Suppressor macrophage treated with lipopolysaccharide for 1 hour (primary cell): ENCODE data around the gene CCDC154.
"Not testable (repeated sequence)": the region's sequence is repeated elsewhere in the genome, so short reads cannot be mapped to it uniquely, and the experiment has no call there.

Experiments
- DNase-seq, 3 donors: peaks; one replicate each; pipeline ENCODE4 v3.0.0-alpha.2; 2020 to 2022

Gene CCDC154

DNA sequence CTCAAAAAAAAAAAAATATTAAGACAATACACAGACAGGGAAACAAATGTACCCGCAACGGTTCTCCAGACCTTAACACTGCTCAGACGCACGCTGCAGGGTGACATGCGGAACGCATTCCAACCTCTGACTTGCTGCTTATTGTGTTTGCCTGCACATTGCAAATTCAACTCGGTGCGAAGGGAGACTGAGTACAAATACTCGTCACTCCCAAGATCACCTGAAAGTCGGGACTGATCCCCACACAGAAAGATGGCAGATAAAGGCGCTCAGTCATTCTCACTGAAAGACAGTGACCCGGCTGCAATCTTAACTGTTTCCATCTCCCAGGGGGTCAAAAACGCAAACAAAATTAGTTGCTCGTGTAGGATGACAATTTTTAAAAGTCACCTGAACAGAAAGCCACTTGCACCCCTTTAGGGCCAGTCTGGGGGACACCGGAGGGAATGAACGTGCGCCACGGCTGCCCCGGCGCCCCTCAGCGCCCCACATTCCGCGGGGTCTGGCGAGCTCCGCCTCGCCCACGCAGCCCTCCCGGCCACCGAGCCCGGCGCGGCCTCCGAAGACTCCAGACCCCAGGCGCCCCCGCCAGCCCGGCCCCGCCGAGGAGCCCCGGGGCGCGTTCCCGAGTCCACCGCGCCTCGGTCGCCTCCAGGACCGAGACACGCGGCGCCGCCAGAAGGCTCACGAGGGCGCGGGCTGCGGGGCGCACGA lies 29.9 kb upstream of the CCDC154 start:
- DNase-seq = peak in 1 of 3 donors; percentile 57

GRCh38 chr16:1472974-1473373 lies 28.6 kb upstream of the CCDC154 start:
- no peak for DNase-seq

DNA sequence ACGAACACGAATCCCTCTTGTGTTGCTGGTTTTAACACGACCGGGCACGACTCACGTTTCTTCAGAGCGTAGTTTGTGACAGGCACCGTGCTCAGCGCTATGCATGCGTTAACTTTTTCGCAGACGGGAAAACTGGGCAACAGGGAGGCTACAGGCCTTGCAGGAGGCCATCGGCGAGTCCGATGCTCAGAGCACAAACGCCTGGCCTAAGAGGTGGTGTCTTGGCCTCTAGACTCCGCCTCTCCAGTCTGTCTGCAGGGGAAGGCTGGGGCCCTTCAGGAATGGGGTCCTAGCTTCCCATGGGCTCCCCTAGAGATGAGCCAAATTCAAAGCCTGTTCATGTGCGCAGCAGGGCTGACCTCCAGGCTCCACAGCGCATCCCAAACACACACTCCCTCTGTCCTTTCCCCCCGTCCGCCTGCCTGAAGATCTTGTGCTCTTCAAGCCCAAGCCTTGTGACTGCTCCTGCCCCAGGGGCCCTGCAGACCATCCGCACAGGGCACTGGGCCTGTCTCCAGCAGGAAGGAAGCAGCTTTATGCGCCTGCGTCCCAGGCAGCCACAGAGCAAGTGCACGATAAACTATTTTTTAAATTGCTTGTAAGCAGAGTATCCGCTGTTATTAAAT lies 27.3 kb upstream of the CCDC154 start:
- peak in 1 of 3 donors; percentile 40 for DNase-seq

DNA sequence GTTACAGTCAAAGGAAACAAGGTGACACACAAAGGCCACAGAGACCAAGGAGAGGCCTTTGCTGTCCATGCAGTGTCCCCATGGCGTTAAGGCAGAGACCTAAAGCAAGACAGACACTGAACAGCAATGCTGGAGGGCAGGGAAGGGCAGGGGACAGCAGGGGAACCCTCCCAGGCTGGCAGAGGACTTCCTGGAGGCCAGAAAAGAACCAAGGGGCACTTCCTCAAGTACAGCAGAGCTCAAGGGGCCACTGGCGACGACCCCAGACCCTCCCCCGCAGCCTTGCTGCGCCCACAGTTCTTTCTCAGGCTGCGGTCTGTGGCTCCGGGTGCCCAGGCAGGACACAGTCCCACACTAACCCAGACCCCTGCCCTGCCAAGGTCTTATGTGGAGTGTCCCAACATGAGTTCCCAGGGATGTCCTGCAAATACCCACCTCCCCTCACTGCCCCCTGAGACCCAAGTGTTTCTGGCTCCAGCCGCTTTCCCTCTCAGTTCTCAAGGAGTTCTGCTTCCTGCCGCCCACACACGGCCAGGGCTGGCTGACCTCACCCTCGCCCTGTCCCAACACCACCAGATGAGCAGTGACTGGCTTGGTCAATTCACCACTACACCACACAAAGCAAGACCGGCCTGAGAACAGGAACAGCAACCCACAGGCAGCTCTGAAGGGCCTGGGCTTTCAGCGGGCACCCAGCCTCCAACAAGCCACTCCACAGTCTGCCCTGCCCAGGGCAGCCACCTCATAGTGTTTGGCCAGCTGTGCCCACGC lies 26.3 kb upstream of the CCDC154 start:
- DNase-seq = peak; percentile 96 to 97 (median 96)

- DNase-seq = peak; percentile 69 to 86 (median 75)
Observed at GRCh38 chr16:1469693-1470201, 25.4 kb upstream of the CCDC154 start.

GRCh38 chr16:1469141-1469540 lies 24.8 kb upstream of the CCDC154 start:
- not testable (repeated sequence) for DNase-seq

- peak in 2 of 3 donors; percentile 44 to 57 for DNase-seq
Observed at GRCh38 chr16:1468426-1468810, 24.1 kb upstream of the CCDC154 start.

DNA sequence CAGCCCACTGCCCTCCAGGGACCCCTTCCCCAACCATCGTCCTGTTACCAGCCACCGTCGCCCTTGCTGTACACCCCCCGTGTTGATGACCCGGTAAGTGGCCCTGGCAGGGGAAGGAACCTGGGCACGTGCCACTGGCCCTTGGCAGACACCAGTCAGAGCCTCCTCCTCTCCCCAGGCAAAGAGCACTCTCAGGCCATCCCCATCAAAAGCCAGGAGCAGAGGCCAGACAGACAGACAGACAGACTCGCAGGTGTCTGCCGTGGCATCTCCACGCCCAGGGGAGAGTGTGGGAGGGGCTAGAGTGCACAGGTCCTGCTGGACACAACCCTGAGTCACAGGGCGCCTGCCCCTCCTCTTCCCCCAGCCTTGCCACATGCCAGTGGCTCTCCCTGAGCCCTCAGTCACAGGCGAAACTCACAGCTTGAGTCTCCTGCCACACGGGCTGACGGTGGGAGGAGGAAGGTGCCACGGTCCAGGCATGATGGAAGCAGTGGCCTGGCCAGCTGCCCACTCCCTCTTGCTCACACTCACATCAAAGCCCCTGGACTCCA lies 22.7 kb upstream of the CCDC154 start:
- peak; percentile 11 to 31 (median 16) for DNase-seq

DNA sequence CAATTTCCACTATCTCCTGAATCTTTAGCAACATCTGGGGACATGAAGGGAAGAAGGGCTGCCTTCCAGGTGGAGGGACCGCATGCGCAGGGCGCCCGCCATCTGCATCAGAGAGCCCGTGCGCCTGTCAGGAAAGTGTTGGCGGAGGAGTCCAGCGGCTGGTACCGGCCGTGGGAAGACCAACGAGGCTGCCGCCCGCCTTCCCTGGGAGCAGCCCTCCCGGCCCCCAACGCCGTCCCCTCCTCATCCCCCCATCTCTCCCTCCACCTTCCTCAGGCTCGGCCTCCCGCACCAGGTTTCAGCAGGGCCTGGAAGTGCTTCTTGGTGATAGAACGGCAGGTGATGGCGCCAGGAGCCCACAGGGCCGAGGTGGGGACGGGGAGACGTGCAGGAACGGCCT lies 21.7 kb upstream of the CCDC154 start:
- no peak for DNase-seq

DNA sequence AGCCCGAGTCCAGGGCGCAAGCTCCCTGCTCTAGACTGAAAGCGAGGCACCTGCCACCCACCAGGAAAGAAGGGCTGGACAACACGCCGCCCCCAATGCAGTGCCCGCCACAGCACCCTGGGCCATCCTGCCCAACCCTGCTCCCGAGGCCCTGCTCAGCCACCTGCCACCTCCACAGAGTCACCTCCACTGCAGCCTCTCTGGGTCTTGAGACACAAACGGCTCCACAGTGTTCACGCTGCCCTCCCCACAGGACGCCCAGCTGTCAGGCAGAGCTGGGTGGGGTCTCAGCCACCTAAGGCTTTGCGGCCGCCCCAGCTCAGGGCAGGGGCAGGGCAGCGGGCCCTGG lies 21.2 kb upstream of the CCDC154 start:
- no peak for DNase-seq

DNA sequence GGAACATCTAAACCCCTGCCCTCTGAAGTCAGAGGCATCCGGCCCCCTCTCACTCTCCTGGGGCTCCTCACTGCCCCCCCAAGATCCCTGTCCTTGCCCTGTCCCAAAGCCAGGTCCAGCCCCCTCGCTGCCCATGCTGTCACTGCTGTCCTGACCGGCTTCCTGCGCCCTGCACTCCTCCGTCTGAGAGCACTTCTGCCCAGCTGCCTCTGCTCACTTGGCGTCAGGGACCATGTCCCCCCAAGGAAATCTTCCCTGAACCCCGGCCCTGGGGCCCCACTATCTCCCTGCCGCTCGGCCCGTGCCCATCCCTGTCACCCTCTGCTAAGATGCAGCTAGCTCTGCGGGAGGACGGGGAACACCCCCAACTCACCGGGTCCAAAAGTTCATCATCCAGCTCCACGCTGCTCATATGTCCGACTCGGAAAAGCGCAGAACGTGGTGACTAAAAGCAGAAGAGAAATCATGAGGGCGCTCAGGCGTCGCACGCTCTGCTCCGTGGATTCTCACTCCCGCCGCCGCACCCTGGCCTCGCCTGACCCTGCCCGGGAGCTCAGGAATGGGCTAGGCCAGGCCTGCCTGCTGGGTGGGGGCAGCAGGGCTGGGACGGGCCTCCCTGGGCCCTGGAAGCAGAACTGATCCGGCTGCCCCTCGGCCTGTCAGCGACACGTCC lies 20.7 kb upstream of the CCDC154 start:
- DNase-seq = no peak

DNA sequence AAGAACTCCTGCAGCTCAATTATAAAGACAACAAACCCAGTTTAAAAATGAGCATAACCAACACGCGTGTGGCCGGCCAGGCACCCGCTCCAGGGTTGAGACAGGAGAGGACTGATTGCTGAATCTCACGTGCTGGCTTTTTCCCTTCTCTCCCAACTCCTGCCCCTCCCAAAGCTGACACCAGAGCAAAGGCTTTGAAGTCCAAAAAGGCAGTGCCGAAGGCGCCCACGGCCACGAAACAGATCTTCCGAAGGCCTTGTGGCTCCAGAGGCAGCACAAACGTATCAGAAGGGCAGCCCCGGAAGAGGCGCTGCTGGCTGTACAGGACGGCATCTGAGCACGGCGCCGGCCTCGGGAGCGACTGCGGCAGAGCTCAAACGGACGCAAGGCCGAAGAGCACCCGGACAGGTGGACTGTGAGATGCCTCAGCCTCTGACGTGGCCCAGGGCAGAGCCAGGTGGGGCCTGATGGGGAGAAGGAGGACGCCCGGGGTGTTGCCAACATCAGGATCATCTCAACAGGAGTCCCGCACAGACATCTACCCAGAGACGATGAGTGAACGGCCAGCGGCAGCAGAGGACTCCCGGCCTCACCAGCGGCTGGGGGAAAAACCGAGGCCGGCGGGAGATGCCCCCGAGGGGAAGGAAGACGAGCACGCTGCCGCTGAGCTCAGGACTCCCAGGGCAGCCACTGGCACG lies 20.0 kb upstream of the CCDC154 start:
- no peak for DNase-seq

DNA sequence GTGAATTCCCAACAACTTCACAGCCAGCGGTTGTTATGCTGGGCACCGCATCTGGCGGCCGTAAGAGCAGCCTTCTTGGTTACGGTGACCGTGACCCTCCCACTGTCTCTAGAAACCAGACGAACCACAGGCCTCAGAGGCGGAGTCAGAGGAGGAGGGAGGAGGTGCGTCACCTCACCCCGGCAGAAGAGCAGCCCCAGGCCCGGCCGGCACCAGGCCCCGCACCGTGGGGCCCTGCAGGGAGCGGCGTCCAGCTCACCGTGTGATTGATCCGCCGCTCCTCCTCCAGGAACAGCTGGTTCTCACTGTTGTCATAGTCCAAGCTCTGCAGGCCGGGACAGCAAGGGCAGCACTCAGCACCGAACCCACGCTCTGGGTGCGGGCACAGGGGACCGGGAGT lies 16.8 kb upstream of the CCDC154 start:
- DNase-seq = no peak

GRCh38 chr16:1460602-1461138 lies 16.3 kb upstream of the CCDC154 start:
- no peak for DNase-seq

DNA sequence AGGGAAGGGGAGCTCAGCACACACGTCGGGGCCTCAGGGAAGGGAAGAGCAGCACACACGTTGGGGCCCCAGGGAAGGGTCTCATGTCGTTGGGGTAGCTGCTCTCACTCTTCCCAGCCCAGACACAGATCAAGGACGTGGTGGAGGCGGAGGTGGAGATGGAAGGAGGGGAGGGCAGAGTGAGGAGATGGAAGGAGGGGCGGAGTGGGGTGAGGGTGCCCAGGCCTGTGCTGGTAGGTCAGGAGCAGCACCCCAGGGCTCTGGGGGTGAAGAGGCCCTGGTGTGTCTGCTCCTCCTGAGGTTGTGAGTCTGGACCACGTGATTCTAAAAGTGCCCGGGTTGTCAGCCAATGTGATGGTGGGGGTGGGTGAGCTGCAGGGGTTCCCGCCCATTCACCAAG lies 15.6 kb upstream of the CCDC154 start:
- no peak for DNase-seq

GRCh38 chr16:1458977-1459341 lies 14.6 kb upstream of the CCDC154 start:
- DNase-seq = peak; percentile 30 to 42 (median 34)

DNA sequence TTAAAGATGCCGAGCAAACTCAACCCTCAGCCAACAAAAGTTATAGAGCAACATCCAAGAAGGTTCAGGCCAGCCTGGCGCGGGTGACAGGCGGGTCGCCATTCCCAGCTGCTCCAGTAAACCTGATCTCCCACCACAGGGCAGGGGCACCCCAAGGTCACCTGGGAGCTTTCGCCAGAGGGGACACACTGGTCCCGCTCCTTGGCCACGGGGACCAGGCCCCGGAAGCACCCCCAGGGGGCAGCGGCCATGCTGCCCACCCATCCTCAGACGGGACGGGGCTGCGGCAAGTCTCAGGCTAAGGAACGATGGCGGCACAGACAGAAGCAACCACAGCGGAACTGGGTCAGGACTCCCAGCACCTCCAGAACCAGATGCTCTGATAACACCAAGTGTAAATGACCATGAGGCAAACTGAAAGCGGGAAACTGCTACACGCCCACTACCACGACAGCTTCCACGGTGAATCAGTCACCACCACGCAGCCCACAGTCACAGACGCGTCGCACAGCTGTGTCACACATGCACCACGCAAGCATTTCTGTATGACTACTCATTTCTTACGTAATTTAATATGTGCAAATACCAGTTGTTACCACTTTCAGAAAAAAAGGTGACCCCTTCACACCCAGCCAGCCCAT lies 14.1 kb upstream of the CCDC154 start:
- DNase-seq = peak; percentile 72 to 82 (median 74)

DNA sequence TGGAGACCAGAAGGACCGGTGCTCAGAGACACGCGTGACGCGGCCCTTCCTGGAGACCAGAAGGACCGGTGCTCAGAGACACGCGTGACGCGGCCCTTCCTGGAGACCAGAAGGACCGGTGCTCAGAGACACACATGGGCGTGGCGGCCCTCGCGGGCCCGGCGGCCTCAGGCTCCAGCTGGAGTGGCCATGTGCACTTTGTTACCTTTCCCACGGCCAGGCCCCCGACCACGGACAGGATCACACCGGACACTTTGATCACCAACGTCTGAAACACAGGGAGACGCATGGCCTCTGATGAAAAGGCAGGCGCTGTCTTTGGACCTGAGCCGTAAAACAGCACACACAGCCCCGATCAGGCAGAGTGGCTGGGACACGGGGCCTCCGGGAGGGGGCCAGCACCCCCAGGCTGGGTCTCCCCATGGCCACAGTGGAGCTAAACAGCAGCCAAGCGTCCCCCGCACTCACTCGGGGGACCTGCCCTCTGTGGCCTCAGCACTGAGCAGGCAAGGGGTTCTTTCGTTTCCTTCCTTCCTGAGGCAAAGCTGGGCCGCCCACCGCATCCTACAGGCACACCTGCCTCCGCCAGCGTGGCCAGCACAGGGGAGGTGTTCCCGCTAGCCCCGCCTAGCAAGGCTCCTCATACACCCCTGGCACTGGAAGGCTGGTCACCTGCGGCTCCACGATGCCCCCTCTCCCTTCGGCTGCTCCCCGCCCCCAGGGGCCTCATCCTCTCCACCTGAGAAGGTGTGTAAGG lies 13.3 kb upstream of the CCDC154 start:
- no peak for DNase-seq

DNA sequence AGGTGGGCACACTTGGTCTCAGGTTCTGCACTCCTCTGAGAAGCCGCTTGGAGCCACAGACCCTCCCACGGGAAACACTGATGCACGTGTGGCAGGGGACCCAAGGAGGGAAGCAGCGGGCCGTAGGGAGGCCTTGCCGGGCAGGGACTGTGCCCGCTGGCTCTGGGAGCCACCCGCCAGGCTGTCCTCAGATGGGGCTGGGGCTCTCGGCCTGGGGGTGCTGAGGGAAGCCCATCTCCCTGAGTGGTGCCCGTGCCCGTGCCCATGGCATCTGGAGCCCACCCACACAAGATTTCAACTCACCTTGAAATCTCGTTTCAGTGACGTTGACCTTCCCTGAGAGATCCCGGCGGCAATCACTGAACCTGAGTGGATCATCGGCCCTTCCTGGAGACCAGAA lies 12.6 kb upstream of the CCDC154 start:
- DNase-seq = no peak
